Esophagus muscularis mucosa (tissue), 4 donors: ENCODE data around the gene SLC41A3. TPM values are rescaled to one million over a fixed set of nuclear protein-coding genes. Genes with fewer than 3 reads are reported as not detected.
A peak's percentile ranks its signal among the peaks of the same experiment; 100 is the strongest.

Experiments
- DNase-seq: peaks from one replicate; pipeline ENCODE4 v3.0.0-alpha.2; 2017; ENCODE audit errors: extremely low spot score
- H3K27ac ChIP-seq, 4 donors: fragments of 200-600 bp; sonication (generic); replicated peaks in 1 of 4; 1 replicate in 3 of 4; 2 replicates in 1 of 4; pipeline ENCODE4 v1.5.1; 2016 to 2019; ENCODE audit warnings: mild to moderate bottlenecking in 1 of 4
- H3K27me3 ChIP-seq, 4 donors: fragments of 200-600 bp; sonication (generic); one replicate each; pipeline versions ENCODE4 v1.5.1 to v1.6.0; 2016 to 2019
- H3K36me3 ChIP-seq, 4 donors: fragments of 200-600 bp; sonication (generic); one replicate each; pipeline ENCODE4 v1.5.1; 2016 to 2019
- H3K4me1 ChIP-seq, 4 donors: fragments of 200-600 bp; sonication (generic); one replicate each; pipeline ENCODE4 v1.5.1; 2016 to 2019
- H3K4me3 ChIP-seq, 4 donors: fragments of 200-600 bp; sonication (generic); 1 replicate in 2 of 4; 2 replicates in 2 of 4; pipeline ENCODE4 v1.5.1; 2016 to 2019; ENCODE audit warnings: mild to moderate bottlenecking in 4 of 4, moderate library complexity in 1 of 4
- H3K9me3 ChIP-seq, 4 donors: fragments of 200-600 bp; sonication (generic); 1 replicate in 3 of 4; 2 replicates in 1 of 4; pipeline ENCODE4 v1.5.1; 2016 to 2019
- CTCF ChIP-seq, 3 experiments: fragments of 200-600 bp in 2 of 3; fragments of 450-650 bp in 1 of 3; sonication (generic) in 2 of 3; IDR thresholded peaks; one replicate each; pipeline ENCODE4 v1.5.1; 2017 to 2019; ENCODE audit warnings: antibody characterized with exemption in 3 of 3, mild to moderate bottlenecking in 2 of 3, moderate library complexity in 1 of 3
- EP300 ChIP-seq: sonication (generic); formaldehyde crosslinking; IDR thresholded peaks from one replicate; pipeline ENCODE4 v1.6.1; 2017; ENCODE audit warnings: antibody characterized with exemption
- POLR2A ChIP-seq: fragments of 450-650 bp; IDR thresholded peaks from one replicate; pipeline ENCODE4 v1.6.1; 2017; ENCODE audit warnings: antibody characterized with exemption, moderate library complexity, mild to moderate bottlenecking, low read depth
- POLR2AphosphoS5 ChIP-seq, 2 donors: sonication (generic); formaldehyde crosslinking; IDR thresholded peaks; one replicate each; pipeline ENCODE4 v1.6.1; 2017; ENCODE audit warnings: antibody characterized with exemption in 2 of 2
- WGBS: methylation state at CpG from one replicate; pipeline ENCODE4 v1.1.5; 2018; 5-methylcytosine and 5-hydroxymethylcytosine counted together
- intact Hi-C: fragments of 100-400 bp; cut with DNase I; formaldehyde crosslinking; loops from one replicate; pipeline ENCODE4 v1.15.1; 2023
- total RNA-seq, 4 donors: library from RNA; depleted of rRNA; stranded (reverse); fragments of >200 nt; gene quantifications; one replicate each; pipeline versions ENCODE4 v1.1.0 to v1.2.1, GENCODE V29; 2016

Gene SLC41A3
- total RNA-seq, 4 donors from 2014 or later = 31.6 to 68.1 (median 38.9) TPM

- TF ChIP-seq CTCF (IDR thresholded peaks at IDR 0.05) = no peak
- TF ChIP-seq EP300 = no peak
- no peak for TF ChIP-seq POLR2AphosphoS5 (IDR thresholded peaks at IDR 0.05)
- no peak for TF ChIP-seq POLR2A
- WGBS = no CpG with 5 or more reads among the region's 6 CpGs
- no peak for DNase-seq
- Histone ChIP-seq H3K4me1 (no peaks in the 10 kb centered on the region), H3K4me3 (no peak overlapping the region), H3K9me3 (no peaks in the 10 kb centered on the region), H3K36me3 (peaks cover 8 to 37% (median 20%) of the 10 kb centered on the region in 4 donors), H3K27me3 (no peaks in the 10 kb centered on the region), H3K27ac (no peak overlapping the region)
- intact Hi-C loops = no loop called here
Observed at GRCh38 chr3:126113238-126113555, 29.3 kb upstream of the SLC41A3 start.

- H3K4me1 ChIP-seq = no peaks in the 10 kb centered on the region
- 94% methylated on average over 11 of the region's 13 CpGs for WGBS
- intact Hi-C loops = no loop called here
Observed at GRCh38 chr3:126112531-126113237, 28.8 kb upstream of the SLC41A3 start.

GRCh38 chr3:126111566-126112475 is 27.9 kb upstream of the SLC41A3 start:
- Histone ChIP-seq H3K27ac (no peak overlapping the region), H3K4me3 (no peak overlapping the region), H3K27me3 (no peaks in the 10 kb centered on the region), H3K9me3 (no peaks in the 10 kb centered on the region), H3K36me3 (peaks cover 8 to 42% (median 23%) of the 10 kb centered on the region in 4 donors), H3K4me1 (no peaks in the 10 kb centered on the region)
- 92% methylated on average over 16 of the region's 18 CpGs for WGBS
- intact Hi-C loops = no loop called here
- TF ChIP-seq POLR2A = no peak
- TF ChIP-seq POLR2AphosphoS5 (IDR thresholded peaks at IDR 0.05) = no peak
- no peak for TF ChIP-seq CTCF (IDR thresholded peaks at IDR 0.05)
- no peak for TF ChIP-seq EP300
- no peak for DNase-seq

More at GRCh38 chr3:126112531-126113237, 28.8 kb upstream of the SLC41A3 start:
- Histone ChIP-seq H3K27ac (no peak overlapping the region), H3K9me3 (no peaks in the 10 kb centered on the region), H3K27me3 (no peaks in the 10 kb centered on the region), H3K4me3 (no peak overlapping the region), H3K36me3 (peaks cover 8 to 38% (median 21%) of the 10 kb centered on the region in 4 donors)
- no peak for TF ChIP-seq POLR2AphosphoS5 (IDR thresholded peaks at IDR 0.05)
- TF ChIP-seq POLR2A = no peak
- TF ChIP-seq EP300 = no peak
- no peak for TF ChIP-seq CTCF (IDR thresholded peaks at IDR 0.05)
- no peak for DNase-seq

- Histone ChIP-seq H3K27me3 (no peaks in the 10 kb centered on the region), H3K27ac (no peak overlapping the region), H3K9me3 (no peaks in the 10 kb centered on the region), H3K36me3 (peaks cover 4 to 42% (median 23%) of the 10 kb centered on the region in 4 donors), H3K4me3 (no peak overlapping the region), H3K4me1 (no peaks in the 10 kb centered on the region)
- peak; percentile 88 for DNase-seq
- intact Hi-C loops = no loop called here
- no peak for TF ChIP-seq POLR2A
- no peak for TF ChIP-seq POLR2AphosphoS5 (IDR thresholded peaks at IDR 0.05)
- TF ChIP-seq CTCF (IDR thresholded peaks at IDR 0.05) = no peak
- TF ChIP-seq EP300 = no peak
- WGBS = 91% methylated on average over 10 of the region's 10 CpGs
Observed at GRCh38 chr3:126111126-126111551, 27.2 kb upstream of the SLC41A3 start.
